ENCODE data around the gene ADARB1. TPM values are rescaled to one million over a fixed set of nuclear protein-coding genes. Genes with fewer than 3 reads are reported as not detected.
A peak's percentile ranks its signal among the peaks of the same experiment; 100 is the strongest.

Gene ADARB1
- total and polyA plus RNA-seq, 2 of the 4 experiments (the other 2 are of a cell fraction) = 39.8 to 47.3 TPM

DNA sequence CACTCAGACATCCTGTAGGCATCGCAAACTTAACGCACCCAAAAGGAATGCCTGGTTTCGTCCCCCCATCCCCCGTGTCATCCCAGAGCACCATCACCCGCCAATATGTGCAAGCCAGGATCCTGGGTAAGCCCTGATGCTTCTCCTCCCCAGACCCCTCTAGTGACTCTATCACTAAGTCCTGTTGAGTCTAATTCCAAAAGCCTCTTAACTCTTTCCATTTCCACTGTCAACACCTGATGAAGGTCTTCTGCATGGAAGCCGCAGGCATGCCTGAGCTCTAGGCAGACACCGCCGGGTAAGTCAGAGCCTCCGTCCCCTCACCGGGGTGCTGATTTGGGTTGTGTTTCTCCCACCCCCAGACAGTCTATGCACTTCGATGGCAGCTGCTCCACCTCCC is 5.3 kb upstream of the ADARB1 start:
- ChIA-PET POLR2A (ENCODE audit: unreplicated experiment) (no interaction called here), CTCF (no interaction called here)
- peak overlapping the region; percentile 43; the same call in 1 of the 2 replicates for H2AK5ac ChIP-seq (ENCODE audit: low read depth, low read length)
- ATAC-seq (ENCODE audit: low read depth) = no peak
- no peak overlapping the region for H2BK5ac ChIP-seq (ENCODE audit: low read depth, low read length, poor library complexity, severe bottlenecking)
- H3K18ac ChIP-seq (ENCODE audit: low read depth, low read length) = no peak overlapping the region
- H3K4me3 ChIP-seq (ENCODE audit: insufficient read depth, low read depth, low read length) = no peak overlapping the region
- H4K8ac ChIP-seq (ENCODE audit: low read depth in 2 of 2, low read length in 2 of 2) = no peak overlapping the region
- peaks cover 18% of the 10 kb centered on the region for H3K9me1 ChIP-seq (ENCODE audit: insufficient read depth, low read length)
- in situ Hi-C loops (cut with MboI; ENCODE audit: low sequenced_read_pairs) = no loop called here
- H3K27me3 ChIP-seq (ENCODE audit: control insufficient read depth, insufficient read depth, low read length) = no peaks in the 10 kb centered on the region
- H3K79me1 ChIP-seq (ENCODE audit: low read depth in 1 of 2, low read length in 2 of 2) = peaks cover 0 to 23% of the 10 kb centered on the region in 2 experiments; a peak in 3 of 4 replicates
- peaks cover 2% of the 10 kb centered on the region for H3K36me3 ChIP-seq (ENCODE audit: control insufficient read depth, insufficient read depth, low read length)
- no peaks in the 10 kb centered on the region; the same call in 1 of the 2 replicates for H4K20me1 ChIP-seq (ENCODE audit: insufficient read depth, low read length)
- peaks cover 14% of the 10 kb centered on the region for H3K4me1 ChIP-seq (ENCODE audit: control insufficient read depth, insufficient read depth, low read length)
- intact Hi-C loops (cut with micrococcal nuclease) = no loop called here
- peak overlapping the region; percentile 25; the same call in 1 of the 3 replicates for H2BK15ac ChIP-seq (ENCODE audit: low read depth, low read length)
- H4K91ac ChIP-seq (ENCODE audit: insufficient read depth, low read depth, low read length) = no peak overlapping the region
- H2BK20ac ChIP-seq (ENCODE audit: low read depth, low read length) = no peak overlapping the region; the same call in 1 of the 2 replicates
- H3K14ac ChIP-seq (replicated peaks; ENCODE audit: low read depth, low read length) = no peak overlapping the region
- 0 out of 2 replicates have a peak overlapping the region, but pooled peaks have one; percentile 26 for H2BK120ac ChIP-seq (ENCODE audit: low read depth, low read length)
- no peak overlapping the region for H3K9ac ChIP-seq (ENCODE audit: low read depth, low read length)
- no peak overlapping the region for H3K23ac ChIP-seq (ENCODE audit: low read depth, low read length)
- no peak overlapping the region for H4K5ac ChIP-seq (ENCODE audit: low read depth, low read length)
- peak overlapping the region; percentile 17; the same call in 1 of the 2 replicates for H3K4ac ChIP-seq (ENCODE audit: low read depth, low read length)
- dilution Hi-C loops (cut with HindIII; ENCODE audit: low sequenced_read_pairs, unreplicated experiment) = no loop called here
- no peaks in the 10 kb centered on the region for H3K9me3 ChIP-seq (ENCODE audit: control insufficient read depth, insufficient read depth, low read length)
- TF ChIP-seq RAD21 (IDR thresholded peaks at IDR 0.05; ENCODE audit: low read length) (no peak), POLR2A (IDR thresholded peaks at IDR 0.05; ENCODE audit: low read depth, low read length) (no peak), RCOR1 (IDR thresholded peaks at IDR 0.05; ENCODE audit: insufficient replicate concordance, low read length) (no peak), ELK1 (IDR thresholded peaks at IDR 0.05; ENCODE audit: borderline replicate concordance, low read depth, low read length) (no peak), CEBPB (IDR thresholded peaks at IDR 0.05; ENCODE audit: low read depth, low read length) (no peak), SMC3 (IDR thresholded peaks at IDR 0.05; ENCODE audit: low read depth, low read length) (no peak), FOS (IDR thresholded peaks at IDR 0.05; ENCODE audit: low read depth, low read length) (no peak), CHD1 (IDR thresholded peaks at IDR 0.05; ENCODE audit: low read depth, low read length) (no peak), MXI1 (IDR thresholded peaks at IDR 0.05; ENCODE audit: borderline replicate concordance, low read depth, low read length) (no peak)
- TF ChIP-seq, protein P1, sequence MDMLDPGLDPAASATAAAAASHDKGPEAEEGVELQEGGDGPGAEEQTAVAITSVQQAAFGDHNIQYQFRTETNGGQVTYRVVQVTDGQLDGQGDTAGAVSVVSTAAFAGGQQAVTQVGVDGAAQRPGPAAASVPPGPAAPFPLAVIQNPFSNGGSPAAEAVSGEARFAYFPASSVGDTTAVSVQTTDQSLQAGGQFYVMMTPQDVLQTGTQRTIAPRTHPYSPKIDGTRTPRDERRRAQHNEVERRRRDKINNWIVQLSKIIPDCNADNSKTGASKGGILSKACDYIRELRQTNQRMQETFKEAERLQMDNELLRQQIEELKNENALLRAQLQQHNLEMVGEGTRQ (IDR thresholded peaks at IDR 0.05; ENCODE audit: low read depth, low read length) = no peak
- WGBS, 2 experiments (ENCODE audit: extremely low coverage in 2 of 2, insufficient read length in 1 of 2) = no CpG with 5 or more reads among the region's 11 CpGs
- no peak for DNase-seq
- BruUV-seq (replicated peaks) = no TSS peak
- H2AK9ac ChIP-seq (replicated peaks; ENCODE audit: low read depth, low read length, poor library complexity) = no peak overlapping the region
- no peak overlapping the region for H3K4me2 ChIP-seq (ENCODE audit: low read depth, low read length)
- H3K56ac ChIP-seq (ENCODE audit: extremely low read depth, insufficient read depth, low read length) = no peak overlapping the region
- H2AFZ ChIP-seq (replicated peaks; ENCODE audit: low read length, poor library complexity) = no peak overlapping the region
- no peak overlapping the region for H3K27ac ChIP-seq (ENCODE audit: insufficient read depth, low read length)

Data from IMR-90 (cell line).